Myocyte (in vitro differentiated cells): ENCODE data around the gene SRCIN1. TPM values are rescaled to one million over a fixed set of nuclear protein-coding genes. Genes with fewer than 3 reads are reported as not detected.

Source experiments
- DNase-seq: peaks from one replicate; pipeline ENCODE4 v3.0.0-alpha.2; 2012; ENCODE audit warnings: low read depth
- total RNA-seq: library from RNA; depleted of rRNA; stranded (reverse); fragments of >200 nt; gene quantifications from 2 replicates; pipeline ENCODE4 v1.2.3, GENCODE V29; 2014

SRCIN1 gene
- total RNA-seq, 1 donor from 2014 or later, result 0.08 TPM

DNA sequence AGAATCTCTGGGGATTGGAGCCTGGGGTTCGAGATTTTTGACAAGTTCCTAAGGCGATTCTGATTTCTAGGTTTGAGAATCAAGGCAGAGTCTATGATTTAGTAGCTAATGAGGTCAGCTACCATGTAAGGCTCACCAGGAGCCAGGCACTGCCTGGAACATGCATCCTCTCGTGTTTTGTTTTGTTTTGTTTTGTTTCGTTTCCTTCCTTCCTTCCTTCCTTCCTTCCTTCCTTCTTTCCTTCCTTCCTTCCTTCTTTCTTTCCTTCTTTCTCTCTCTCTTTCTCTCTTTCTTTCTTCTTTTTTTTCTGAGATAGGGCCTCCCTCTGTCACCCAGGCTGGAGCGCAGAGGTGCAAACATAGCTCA is 39.1 kb downstream of the SRCIN1 start:
- no peak for DNase-seq

- DNase-seq, result no peak
These were observed 39.7 kb downstream of the SRCIN1 start for GRCh38 chr17:38565853-38566665.

DNA sequence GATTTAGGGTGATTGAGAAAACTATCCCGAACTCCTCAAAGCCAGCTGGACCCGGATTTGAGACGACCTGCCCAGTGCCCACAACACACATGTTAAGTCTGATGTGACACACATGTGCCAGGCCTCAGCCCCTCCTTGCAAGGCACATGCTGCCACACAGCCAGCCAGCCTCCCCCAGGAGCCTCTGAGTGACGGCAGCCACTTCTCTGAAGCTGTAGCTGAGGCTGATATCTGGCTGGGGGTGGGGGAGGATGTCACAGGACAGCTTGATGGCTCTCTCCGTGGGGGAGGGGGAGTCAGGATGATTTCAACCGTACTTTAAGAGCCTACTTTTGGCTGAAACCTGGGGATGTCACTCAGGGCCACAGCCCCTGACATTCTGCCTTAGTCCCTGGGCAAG is 40.9 kb downstream of the SRCIN1 start:
- DNase-seq, result no peak

- DNase-seq, result no peak
These were observed 41.4 kb downstream of the SRCIN1 start for GRCh38 chr17:38564254-38564837.

DNA sequence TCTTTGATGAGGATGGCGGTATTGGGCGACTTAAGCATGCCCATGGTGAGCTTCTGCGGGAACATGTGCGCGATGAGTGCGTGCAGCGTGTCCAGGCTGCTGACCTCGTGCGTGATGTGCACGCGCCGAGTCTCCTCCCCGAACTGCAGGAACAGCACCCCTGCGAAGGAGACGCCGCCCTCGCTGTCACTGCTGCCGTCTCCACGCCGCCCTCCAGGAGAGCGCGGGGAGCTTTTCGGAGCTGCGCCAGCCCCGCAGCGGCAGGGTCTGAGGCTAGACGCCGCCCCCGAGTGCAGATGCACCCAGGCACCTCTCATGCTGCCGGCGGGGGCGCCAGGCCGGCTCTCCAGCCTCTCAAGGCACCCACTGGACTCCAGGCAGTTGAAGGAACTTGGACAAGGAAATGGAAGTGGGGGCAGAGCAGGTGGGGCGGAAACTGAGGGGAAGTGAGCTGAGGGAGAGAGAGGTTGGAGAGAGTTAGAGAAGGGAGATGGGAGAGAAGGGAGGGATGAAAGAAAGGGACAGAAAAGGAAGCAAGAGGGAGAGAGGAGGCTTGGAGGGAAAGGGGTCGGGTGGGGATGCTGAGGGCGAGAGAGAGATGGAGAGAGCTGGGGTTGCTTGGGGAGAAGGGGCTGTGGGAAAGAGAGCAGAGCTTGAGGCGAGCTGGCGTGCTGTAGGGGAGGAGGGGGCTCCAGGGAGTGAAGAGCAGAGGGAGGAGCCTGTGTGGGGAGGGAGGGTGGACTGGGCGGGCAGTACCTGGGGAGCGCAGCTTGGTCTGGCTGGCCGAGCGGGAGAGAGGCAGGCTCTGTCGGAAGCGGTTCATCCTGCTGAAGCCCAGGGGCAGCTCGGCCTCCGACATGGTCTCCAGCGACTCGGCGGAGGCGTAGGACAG is 42.1 kb downstream of the SRCIN1 start:
- no peak for DNase-seq

- DNase-seq, result no peak
These were observed 42.8 kb downstream of the SRCIN1 start for GRCh38 chr17:38562903-38563302.

DNA sequence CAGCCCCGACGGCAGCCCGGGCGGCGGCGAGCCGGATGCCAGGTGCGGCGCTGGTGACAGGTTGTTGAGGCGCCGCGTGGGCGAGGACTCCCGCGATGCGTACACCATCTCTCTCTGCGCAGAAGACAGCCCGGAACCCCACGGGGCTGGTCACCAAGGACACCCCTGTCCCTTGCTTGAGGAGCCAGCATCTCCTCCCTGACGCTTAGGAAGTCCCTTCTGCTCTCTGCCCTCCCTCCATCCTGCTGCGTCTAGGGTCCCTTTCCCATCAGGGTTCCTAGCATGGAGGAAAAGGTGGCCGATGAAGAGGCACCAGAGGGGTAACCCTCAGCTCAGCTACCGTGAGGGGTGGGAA is 43.6 kb downstream of the SRCIN1 start:
- DNase-seq, result no peak

- DNase-seq, result no peak
These were observed 44.1 kb downstream of the SRCIN1 start for GRCh38 chr17:38561416-38562214.

DNA sequence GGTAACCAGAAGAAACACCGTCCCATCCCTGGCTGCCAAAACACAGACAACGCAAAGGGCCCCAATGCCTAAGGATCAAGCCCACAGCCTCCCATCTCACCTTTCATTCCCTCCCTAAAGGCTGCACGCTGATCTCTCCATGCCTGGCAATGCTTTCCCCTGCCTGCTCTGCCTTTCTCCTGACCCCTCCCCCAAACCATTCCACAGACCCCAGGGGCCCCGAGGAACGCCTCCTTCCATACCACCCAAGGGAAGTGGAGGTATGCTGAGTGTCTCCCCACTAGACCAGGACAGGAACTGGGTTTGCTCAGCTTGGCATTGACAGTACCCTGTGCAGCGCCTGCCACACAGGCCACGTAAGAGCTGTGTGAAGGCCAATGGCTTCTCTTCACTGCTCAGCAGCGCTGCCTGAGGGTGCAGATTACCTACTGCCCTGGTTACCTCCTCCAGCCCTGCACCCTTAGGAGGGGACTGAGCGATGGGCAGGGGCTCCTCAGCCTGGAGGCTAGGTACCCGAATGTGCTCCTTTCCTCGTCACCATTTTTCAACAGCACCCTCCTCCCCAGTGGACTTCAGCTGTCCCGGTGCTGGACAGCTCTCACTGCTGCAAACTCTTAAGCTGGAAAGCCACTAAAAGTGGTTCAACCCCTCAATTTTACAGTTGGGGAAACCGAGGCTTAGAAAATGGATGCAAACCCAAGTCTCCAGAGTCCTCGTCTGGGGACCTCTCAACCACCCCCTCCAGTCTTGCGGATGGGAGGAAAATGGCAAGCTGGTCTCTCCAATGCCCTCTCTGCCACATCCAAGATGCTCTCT is 45.0 kb downstream of the SRCIN1 start:
- DNase-seq, result peak; percentile 46

DNA sequence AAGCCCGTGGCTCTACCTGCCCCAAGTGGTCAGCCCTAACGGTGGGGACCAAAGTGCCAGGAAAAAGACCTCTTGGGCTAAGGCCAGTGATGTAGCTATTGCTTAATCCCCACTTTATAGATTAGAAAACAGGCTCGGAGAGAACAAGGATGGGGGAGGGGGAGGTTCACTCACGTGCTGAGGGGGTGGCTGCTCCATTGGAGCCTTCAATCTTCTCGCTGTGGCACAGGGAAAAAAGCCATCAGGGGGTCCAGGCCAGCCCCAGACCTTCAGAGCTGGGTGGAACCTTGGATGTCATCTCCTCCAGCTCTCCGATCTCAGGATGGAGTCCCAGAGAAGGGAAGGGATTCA is 45.9 kb downstream of the SRCIN1 start:
- DNase-seq, result no peak

DNA sequence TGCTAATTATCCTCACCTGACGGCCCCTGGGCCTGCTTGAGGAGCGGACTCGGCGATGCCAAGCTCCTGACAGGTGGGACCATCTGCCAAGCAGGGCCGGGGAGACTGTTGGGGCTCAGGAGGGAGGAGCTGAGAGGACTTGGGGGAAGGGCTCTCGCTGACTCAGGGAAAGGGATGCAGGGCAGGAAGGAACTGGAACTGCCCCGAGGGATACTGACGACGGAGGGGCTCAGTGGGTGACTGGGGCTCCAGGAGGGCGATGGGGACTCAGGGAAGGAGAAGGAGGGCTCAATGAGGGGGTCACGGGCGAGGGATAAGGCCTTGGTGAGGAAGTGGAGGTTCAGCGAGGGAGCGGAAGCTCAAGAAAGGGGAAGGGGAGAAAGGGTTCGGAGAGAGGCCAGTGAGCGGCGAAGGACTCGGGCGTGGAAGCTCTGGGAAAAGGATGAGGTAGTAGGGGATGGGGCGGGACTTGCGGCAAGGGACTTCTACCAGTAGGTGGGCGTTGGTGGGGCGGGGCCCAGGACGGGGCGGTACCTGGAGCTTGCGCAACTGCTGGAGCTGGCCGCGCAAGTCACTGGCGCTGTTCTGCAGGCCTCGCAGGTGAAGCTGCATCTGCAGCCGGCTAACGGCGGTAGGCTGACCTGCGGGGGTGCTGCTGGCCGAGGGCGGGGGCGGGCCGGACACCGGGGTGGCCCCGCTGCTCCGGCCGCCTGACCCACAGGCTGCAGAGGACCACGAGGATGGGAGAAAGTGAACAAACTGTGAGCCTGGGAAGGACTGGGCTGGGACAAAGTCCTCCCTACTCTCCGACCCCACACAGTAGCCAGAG is 46.5 kb downstream of the SRCIN1 start:
- peak; percentile 17 for DNase-seq

GRCh38 chr17:38558728-38559050 is 47.1 kb downstream of the SRCIN1 start:
- DNase-seq, result no peak

GRCh38 chr17:38557836-38558727 is 47.7 kb downstream of the SRCIN1 start:
- peak; percentile 90 for DNase-seq

GRCh38 chr17:38557396-38557795 is 48.4 kb downstream of the SRCIN1 start:
- no peak for DNase-seq

GRCh38 chr17:38556239-38556638 is 49.5 kb downstream of the SRCIN1 start:
- DNase-seq, result no peak

DNA sequence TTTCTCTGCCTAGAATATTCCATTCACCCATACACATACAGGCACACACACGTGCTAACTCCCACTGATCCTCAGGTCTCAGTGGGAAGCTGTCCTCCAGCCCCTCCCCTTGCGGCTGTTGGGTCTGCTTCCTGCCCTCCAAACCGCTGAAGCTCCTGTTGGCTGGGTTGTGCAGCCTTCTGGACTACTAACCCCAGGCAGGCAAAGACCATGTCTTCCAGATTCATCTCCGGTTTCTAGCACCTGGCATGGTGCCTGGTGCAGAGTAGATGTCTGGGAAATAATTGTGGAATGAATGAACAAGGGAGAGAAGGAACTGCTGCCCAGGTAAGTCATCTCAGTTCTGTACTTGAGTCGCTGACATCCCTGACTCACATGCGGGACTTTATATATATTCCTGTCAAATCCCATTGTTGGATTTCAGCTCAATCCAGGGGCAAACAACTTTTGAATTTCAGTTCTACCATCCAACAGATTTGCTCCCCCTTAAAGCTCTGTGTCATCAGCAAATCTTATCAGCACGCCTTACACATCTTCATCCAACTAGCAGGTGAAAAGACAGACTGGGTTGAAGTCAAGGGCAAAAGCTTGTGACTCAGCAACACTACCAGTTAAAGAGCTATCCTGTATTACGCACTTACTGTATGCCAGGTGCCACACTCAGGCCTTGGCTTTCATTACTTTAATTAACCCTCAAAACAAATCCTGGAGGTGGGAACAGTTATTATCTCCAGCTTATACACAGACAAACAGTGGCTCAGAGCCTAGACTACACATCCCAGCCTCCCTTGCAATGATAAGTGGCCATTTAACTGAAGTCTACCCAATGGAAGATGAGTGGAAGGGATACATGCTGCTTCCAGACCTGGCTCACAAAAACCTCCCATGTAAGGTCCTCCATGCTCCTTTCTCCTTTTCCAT is 51.1 kb downstream of the SRCIN1 start:
- peak; percentile 38 for DNase-seq

DNA sequence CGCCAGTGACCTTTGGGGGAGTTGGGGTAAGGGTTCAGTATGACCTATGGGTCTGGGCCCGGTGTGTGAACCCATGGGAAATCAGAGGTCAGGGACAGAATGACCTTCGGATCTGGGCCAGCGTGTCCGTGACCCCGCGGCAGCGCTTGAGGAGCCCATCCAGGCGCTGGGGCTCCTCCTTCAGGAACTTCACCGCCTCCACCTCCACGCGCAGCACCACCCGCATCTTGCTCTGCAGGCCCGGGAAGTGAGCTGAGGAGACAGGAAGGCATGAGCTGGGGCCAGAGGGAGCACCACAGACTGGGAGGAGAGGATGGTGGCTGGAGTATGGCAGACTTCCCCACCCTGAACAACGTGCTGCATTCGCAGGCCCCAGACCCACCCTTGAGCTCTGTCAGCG is 53.4 kb downstream of the SRCIN1 start:
- DNase-seq, result no peak

DNA sequence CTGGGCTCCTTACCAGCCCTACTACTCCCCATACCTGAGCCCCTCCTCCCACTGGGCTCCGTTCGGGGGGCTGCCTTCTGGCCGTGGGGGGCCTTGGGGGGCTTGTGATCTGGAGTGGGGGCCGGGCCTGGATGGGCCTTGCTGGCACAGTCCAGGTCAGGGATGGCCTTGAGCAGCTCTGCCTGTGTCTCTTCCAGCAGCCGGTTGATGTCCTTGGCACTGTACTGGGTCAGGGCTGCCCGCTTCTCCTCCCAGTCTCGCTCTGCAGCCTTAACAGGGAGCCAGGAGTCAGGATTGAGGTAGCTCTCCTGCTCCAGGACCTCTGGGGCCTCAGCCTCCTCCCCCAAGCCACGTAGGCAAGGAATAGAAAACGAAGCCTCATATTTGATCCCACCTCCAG is 54.6 kb downstream of the SRCIN1 start:
- DNase-seq, result no peak
